Suprapubic skin (tissue), 4 donors: ENCODE results near the gene C2CD4B. TPM values are rescaled to one million over a fixed set of nuclear protein-coding genes. Genes with fewer than 3 reads are reported as not detected.

ENCODE experiments used
- total RNA-seq, 4 donors: library from RNA; depleted of rRNA; stranded (reverse); fragments of >200 nt; gene quantifications; one replicate each; pipeline ENCODE4 v1.1.0, GENCODE V29; 2016

C2CD4B gene
- total RNA-seq, 4 donors from 2014 or later = 0.64 to 5.7 (median 3.3) TPM

Other genes with a start within 250 kb of the C2CD4B start
- gene VPS13C, start 104.8 kb downstream of the C2CD4B start, total RNA-seq = 10 to 100 TPM; 30.4 to 74.3 (median 42.8) TPM
- under 1 TPM in 2 of 4 donors, not detected in 2; 0.45 to 0.62 TPM for gene C2CD4A, start 98.3 kb downstream of the C2CD4B start, total RNA-seq
- gene TLN2, start 225.3 kb upstream of the C2CD4B start, total RNA-seq = 10 to 100 TPM in 3 of 4 donors, 1 to 10 TPM in 1; 6.0 to 15.8 (median 11.3) TPM